ENCODE measurements around the gene ANXA2R. TPM values are rescaled to one million over a fixed set of nuclear protein-coding genes. Genes with fewer than 3 reads are reported as not detected.

ANXA2R gene
- polyA plus RNA-seq, 1 donor from 2014 or later: not detected

DNA sequence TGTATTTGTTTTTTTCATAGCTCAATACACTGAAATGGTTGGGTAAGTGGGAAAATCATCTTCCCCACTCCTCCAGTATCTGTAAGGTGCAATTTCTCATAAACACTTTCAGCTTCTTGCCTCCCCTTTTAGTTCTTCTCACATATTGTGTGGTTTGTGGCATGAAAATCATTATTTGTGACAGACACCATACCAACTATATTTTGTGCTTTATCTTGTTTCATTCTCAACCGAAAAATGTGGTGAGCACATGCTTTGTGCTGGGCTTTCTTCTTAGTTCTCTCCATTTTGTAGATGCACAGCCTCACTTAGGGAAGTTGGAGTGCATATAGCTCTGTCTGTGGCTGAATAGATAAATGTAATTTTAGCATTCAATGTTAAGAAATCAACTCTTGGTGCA lies 6.4 kb upstream of the ANXA2R start:
- H3F3A ChIP-seq (ENCODE audit: insufficient read depth, low read length, poor library complexity, severe bottlenecking): peaks cover 7% of the 10 kb centered on the region
- no peak overlapping the region for H2AFZ ChIP-seq (ENCODE audit: low read depth, low read length)
- no peak overlapping the region for H3K9ac ChIP-seq (ENCODE audit: low read length)
- H3K9me3 ChIP-seq (ENCODE audit: low read length): no peaks in the 10 kb centered on the region
- no peaks in the 10 kb centered on the region for H3K9me2 ChIP-seq (ENCODE audit: insufficient read depth, low read length)
- TF ChIP-seq MXI1 (conservative IDR thresholded peaks at IDR 0.05; ENCODE audit: poor library complexity, severe bottlenecking) (no peak), EZH2 (IDR thresholded peaks at IDR 0.05; ENCODE audit: borderline replicate concordance, insufficient read depth, low read length, poor library complexity, severe bottlenecking) (no peak), POLR2AphosphoS5 (IDR thresholded peaks at IDR 0.05) (no peak), SMC3 (conservative IDR thresholded peaks at IDR 0.05; ENCODE audit: poor library complexity) (no peak), RAD21 (conservative IDR thresholded peaks at IDR 0.05) (no peak), TAF1 (IDR thresholded peaks at IDR 0.05; ENCODE audit: low read depth) (no peak), EP300 (conservative IDR thresholded peaks at IDR 0.05; ENCODE audit: poor library complexity, severe bottlenecking) (no peak)
- TF ChIP-seq, protein P1, sequence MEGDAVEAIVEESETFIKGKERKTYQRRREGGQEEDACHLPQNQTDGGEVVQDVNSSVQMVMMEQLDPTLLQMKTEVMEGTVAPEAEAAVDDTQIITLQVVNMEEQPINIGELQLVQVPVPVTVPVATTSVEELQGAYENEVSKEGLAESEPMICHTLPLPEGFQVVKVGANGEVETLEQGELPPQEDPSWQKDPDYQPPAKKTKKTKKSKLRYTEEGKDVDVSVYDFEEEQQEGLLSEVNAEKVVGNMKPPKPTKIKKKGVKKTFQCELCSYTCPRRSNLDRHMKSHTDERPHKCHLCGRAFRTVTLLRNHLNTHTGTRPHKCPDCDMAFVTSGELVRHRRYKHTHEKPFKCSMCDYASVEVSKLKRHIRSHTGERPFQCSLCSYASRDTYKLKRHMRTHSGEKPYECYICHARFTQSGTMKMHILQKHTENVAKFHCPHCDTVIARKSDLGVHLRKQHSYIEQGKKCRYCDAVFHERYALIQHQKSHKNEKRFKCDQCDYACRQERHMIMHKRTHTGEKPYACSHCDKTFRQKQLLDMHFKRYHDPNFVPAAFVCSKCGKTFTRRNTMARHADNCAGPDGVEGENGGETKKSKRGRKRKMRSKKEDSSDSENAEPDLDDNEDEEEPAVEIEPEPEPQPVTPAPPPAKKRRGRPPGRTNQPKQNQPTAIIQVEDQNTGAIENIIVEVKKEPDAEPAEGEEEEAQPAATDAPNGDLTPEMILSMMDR (IDR thresholded peaks at IDR 0.05; ENCODE audit: poor library complexity, severe bottlenecking): no peak
- TF ChIP-seq, protein P2, sequence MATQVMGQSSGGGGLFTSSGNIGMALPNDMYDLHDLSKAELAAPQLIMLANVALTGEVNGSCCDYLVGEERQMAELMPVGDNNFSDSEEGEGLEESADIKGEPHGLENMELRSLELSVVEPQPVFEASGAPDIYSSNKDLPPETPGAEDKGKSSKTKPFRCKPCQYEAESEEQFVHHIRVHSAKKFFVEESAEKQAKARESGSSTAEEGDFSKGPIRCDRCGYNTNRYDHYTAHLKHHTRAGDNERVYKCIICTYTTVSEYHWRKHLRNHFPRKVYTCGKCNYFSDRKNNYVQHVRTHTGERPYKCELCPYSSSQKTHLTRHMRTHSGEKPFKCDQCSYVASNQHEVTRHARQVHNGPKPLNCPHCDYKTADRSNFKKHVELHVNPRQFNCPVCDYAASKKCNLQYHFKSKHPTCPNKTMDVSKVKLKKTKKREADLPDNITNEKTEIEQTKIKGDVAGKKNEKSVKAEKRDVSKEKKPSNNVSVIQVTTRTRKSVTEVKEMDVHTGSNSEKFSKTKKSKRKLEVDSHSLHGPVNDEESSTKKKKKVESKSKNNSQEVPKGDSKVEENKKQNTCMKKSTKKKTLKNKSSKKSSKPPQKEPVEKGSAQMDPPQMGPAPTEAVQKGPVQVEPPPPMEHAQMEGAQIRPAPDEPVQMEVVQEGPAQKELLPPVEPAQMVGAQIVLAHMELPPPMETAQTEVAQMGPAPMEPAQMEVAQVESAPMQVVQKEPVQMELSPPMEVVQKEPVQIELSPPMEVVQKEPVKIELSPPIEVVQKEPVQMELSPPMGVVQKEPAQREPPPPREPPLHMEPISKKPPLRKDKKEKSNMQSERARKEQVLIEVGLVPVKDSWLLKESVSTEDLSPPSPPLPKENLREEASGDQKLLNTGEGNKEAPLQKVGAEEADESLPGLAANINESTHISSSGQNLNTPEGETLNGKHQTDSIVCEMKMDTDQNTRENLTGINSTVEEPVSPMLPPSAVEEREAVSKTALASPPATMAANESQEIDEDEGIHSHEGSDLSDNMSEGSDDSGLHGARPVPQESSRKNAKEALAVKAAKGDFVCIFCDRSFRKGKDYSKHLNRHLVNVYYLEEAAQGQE (IDR thresholded peaks at IDR 0.05; ENCODE audit: borderline replicate concordance): no peak
- H3K79me2 ChIP-seq (replicated peaks; ENCODE audit: insufficient read depth, low read length): no peaks in the 10 kb centered on the region
- peaks cover 3% of the 10 kb centered on the region for H4K20me1 ChIP-seq (ENCODE audit: insufficient read depth)
- H3K27ac ChIP-seq (ENCODE audit: low read length): no peak overlapping the region
- no peak overlapping the region for H3K4me3 ChIP-seq (ENCODE audit: low read length)
- peaks cover 59% of the 10 kb centered on the region for H3K27me3 ChIP-seq (ENCODE audit: insufficient read depth, low read depth, low read length)
- no peak overlapping the region for H3K4me2 ChIP-seq (ENCODE audit: low read length)
- H3K36me3 ChIP-seq (ENCODE audit: insufficient read depth, low read length): no peaks in the 10 kb centered on the region

DNA sequence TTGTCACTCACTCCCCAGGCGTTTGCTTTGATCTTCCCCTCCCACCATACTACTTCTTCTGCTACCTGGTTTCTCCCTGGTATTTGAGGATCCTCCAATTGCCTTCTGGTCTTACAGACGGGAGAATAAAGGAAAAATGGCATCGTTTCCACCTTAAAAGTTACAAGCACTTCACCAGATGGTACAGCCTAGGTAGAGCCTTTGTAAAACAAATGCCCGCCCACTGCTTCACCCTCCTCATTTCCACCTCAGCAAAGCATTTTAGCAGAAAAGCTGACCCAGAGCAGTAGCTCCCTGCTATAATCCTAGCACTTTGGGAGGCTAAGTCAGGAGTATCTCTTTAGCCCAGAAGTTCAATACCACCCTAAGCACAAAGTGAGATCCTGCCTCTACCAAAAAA lies 5.1 kb upstream of the ANXA2R start:
- Histone ChIP-seq H3K36me3 (ENCODE audit: insufficient read depth, low read length) (no peaks in the 10 kb centered on the region), H3K27me3 (ENCODE audit: insufficient read depth, low read depth, low read length) (peaks cover 72% of the 10 kb centered on the region), H4K20me1 (ENCODE audit: insufficient read depth) (peaks cover 3% of the 10 kb centered on the region), H3K9ac (ENCODE audit: low read length) (no peak overlapping the region), H3K27ac (ENCODE audit: low read length) (no peak overlapping the region), H2AFZ (ENCODE audit: low read depth, low read length) (no peak overlapping the region), H3F3A (ENCODE audit: insufficient read depth, low read length, poor library complexity, severe bottlenecking) (peaks cover 7% of the 10 kb centered on the region), H3K9me3 (ENCODE audit: low read length) (peaks cover 7% of the 10 kb centered on the region), H3K4me3 (ENCODE audit: low read length) (no peak overlapping the region), H3K79me2 (replicated peaks; ENCODE audit: insufficient read depth, low read length) (no peaks in the 10 kb centered on the region), H3K4me2 (ENCODE audit: low read length) (no peak overlapping the region), H3K9me2 (ENCODE audit: insufficient read depth, low read length) (no peaks in the 10 kb centered on the region)
- TF ChIP-seq SMC3 (conservative IDR thresholded peaks at IDR 0.05; ENCODE audit: poor library complexity) (no peak), EP300 (conservative IDR thresholded peaks at IDR 0.05; ENCODE audit: poor library complexity, severe bottlenecking) (no peak), TAF1 (IDR thresholded peaks at IDR 0.05; ENCODE audit: low read depth) (no peak), MXI1 (conservative IDR thresholded peaks at IDR 0.05; ENCODE audit: poor library complexity, severe bottlenecking) (no peak), RAD21 (conservative IDR thresholded peaks at IDR 0.05) (no peak), EZH2 (IDR thresholded peaks at IDR 0.05; ENCODE audit: borderline replicate concordance, insufficient read depth, low read length, poor library complexity, severe bottlenecking) (no peak), POLR2AphosphoS5 (IDR thresholded peaks at IDR 0.05) (no peak)
- TF ChIP-seq, protein P2 (IDR thresholded peaks at IDR 0.05; ENCODE audit: borderline replicate concordance): no peak
- TF ChIP-seq, protein P1 (IDR thresholded peaks at IDR 0.05; ENCODE audit: poor library complexity, severe bottlenecking): no peak

All from neural cell (in vitro differentiated cells).